Lower leg skin (tissue), 3 donors: Measurements from ENCODE around the gene CTSA.

ENCODE experiments used
- POLR2A ChIP-seq, 2 donors: fragments of 450-650 bp; IDR thresholded peaks; one replicate each; pipeline ENCODE4 v1.6.1; 2016 to 2017; ENCODE audit warnings: antibody characterized with exemption in 2 of 2, mild to moderate bottlenecking in 1 of 2, moderate library complexity in 1 of 2
- TF ChIP-seq, protein P1 (sequence below), 3 donors: fragments of 450-650 bp; IDR thresholded peaks; one replicate each; pipeline ENCODE4 v1.5.1; 2016; ENCODE audit warnings: antibody characterized with exemption in 3 of 3, mild to moderate bottlenecking in 3 of 3, moderate library complexity in 2 of 3

DNA sequence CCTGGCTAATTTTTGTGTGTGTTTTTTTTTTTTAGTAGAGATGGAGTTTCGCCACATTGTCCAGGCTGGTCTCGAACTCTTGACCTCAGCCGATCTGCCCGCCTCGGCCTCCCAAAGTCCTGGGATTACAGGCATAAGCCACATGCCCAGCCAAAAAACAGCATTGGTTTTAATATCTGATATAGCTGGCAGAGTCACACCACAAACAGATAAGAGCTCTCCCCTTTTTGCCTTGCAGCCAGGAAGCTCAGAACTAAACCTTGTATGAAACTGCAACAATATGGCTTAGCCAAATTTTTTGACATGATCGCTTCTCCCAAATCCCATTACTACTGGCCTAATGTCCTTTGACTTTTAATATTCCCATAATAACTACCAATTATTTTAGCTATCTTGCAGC lies 38.8 kb upstream of the CTSA start:
- TF ChIP-seq, protein P1, sequence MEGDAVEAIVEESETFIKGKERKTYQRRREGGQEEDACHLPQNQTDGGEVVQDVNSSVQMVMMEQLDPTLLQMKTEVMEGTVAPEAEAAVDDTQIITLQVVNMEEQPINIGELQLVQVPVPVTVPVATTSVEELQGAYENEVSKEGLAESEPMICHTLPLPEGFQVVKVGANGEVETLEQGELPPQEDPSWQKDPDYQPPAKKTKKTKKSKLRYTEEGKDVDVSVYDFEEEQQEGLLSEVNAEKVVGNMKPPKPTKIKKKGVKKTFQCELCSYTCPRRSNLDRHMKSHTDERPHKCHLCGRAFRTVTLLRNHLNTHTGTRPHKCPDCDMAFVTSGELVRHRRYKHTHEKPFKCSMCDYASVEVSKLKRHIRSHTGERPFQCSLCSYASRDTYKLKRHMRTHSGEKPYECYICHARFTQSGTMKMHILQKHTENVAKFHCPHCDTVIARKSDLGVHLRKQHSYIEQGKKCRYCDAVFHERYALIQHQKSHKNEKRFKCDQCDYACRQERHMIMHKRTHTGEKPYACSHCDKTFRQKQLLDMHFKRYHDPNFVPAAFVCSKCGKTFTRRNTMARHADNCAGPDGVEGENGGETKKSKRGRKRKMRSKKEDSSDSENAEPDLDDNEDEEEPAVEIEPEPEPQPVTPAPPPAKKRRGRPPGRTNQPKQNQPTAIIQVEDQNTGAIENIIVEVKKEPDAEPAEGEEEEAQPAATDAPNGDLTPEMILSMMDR (IDR thresholded peaks at IDR 0.05) = no peak
- no peak for TF ChIP-seq POLR2A (IDR thresholded peaks at IDR 0.05)
